K562 (cell line): ENCODE data around the gene UTS2R. TPM values are rescaled to one million over a fixed set of nuclear protein-coding genes. Genes with fewer than 3 reads are reported as not detected.

Experiments used
- CAMTA2 ChIP-seq: fragments of 250-450 bp; sonication (Bioruptor Pico); conservative IDR thresholded peaks from 2 replicates; pipeline ENCODE4 v1.5.1; 2022
- DPF2 ChIP-seq: fragments of 450-650 bp; IDR thresholded peaks from 2 replicates; pipeline ENCODE4 v1.6.1; 2016
- ELF1 ChIP-seq: fragments of 200-800 bp; sonication (Bioruptor generic); IDR thresholded peaks from 2 replicates; pipeline ENCODE4 v1.6.1; 2016; ENCODE audit warnings: missing genetic modification characterization, missing compliant biosample characterization
- GTF3C2 ChIP-seq: IDR thresholded peaks from 3 replicates; pipeline ENCODE4 v1.6.1; 2011; ENCODE audit warnings: borderline replicate concordance, mild to moderate bottlenecking, moderate library complexity; ENCODE audit not compliant: insufficient read length; ENCODE audit errors: extremely low read depth
- HINFP ChIP-seq: fragments of 450-650 bp; conservative IDR thresholded peaks from 2 replicates; pipeline ENCODE4 v1.6.1; 2016; ENCODE audit warnings: missing genetic modification characterization, low read depth, mild to moderate bottlenecking, control low read depth, missing compliant biosample characterization
- MCM2 ChIP-seq: fragments of 450-650 bp; IDR thresholded peaks from 2 replicates; pipeline ENCODE4 v1.6.1; 2017; ENCODE audit warnings: low read depth, mild to moderate bottlenecking
- MNT ChIP-seq, 2 experiments: fragments of 450-650 bp; conservative IDR thresholded peaks; 2 replicates each; pipeline ENCODE4 v1.6.1; 2017; ENCODE audit warnings: mild to moderate bottlenecking in 2 of 2, moderate library complexity in 2 of 2
- NFRKB ChIP-seq: fragments of 450-650 bp; IDR thresholded peaks from 2 replicates; pipeline ENCODE4 v1.6.1; 2016; ENCODE audit warnings: low read depth
- POLR3G ChIP-seq: IDR thresholded peaks from 2 replicates; pipeline ENCODE4 v1.6.1; 2011; ENCODE audit not compliant: insufficient read length, insufficient replicate concordance; ENCODE audit errors: extremely low read depth
- STAG1 ChIP-seq: sonication (generic); formaldehyde crosslinking; IDR thresholded peaks from 2 replicates; pipeline ENCODE4 v1.5.0; 2020; ENCODE audit warnings: missing genetic modification reagents, borderline replicate concordance
- ZBTB9 ChIP-seq: fragments of 450-650 bp; formaldehyde crosslinking; IDR thresholded peaks from 2 replicates; pipeline ENCODE4 v1.4.0; 2020; ENCODE audit warnings: mild to moderate bottlenecking, moderate library complexity
- ZNF224 ChIP-seq: sonication (generic); formaldehyde crosslinking; IDR thresholded peaks from 2 replicates; pipeline ENCODE4 v1.8.0; 2022; ENCODE audit warnings: mild to moderate bottlenecking, missing genetic modification reagents
- ZNF79 ChIP-seq: fragments of 250-450 bp; sonication (Bioruptor Pico); IDR thresholded peaks from 2 replicates; pipeline ENCODE4 v1.4.0; 2020; ENCODE audit warnings: low read depth, mild to moderate bottlenecking, moderate library complexity
- polyA plus RNA-seq, 8 experiments: library from polyadenylated mRNA; depleted of rRNA in 4 of 8; stranded (reverse) in 5 of 8; unstranded in 3 of 8; fragments of >200 nt; fragmentation: Nextera tagmentation in 2 of 8; fragmentation: Illumina TruSeq in 1 of 8; extraction: Ambion mirVana in 2 of 8; extraction: Trizol in 1 of 8; gene quantifications; 2 replicates each; pipeline versions ENCODE4 v1.2.1 to v1.2.3, GENCODE V29; 2011 to 2014; ENCODE audit warnings: inconsistent platforms in 1 of 8, missing spikeins in 1 of 8
- total RNA-seq, 7 experiments: library from RNA; depleted of rRNA in 6 of 7; stranded (reverse); fragments of >200 nt in 6 of 7; fragmentation: Illumina TruSeq in 2 of 7; extraction: Trizol in 2 of 7; gene quantifications; 2 replicates each; pipeline versions ENCODE4 v1.2.1 to v1.2.3, GENCODE V29; 2011 to 2021; ENCODE audit warnings: low replicate concordance in 1 of 7

UTS2R gene
- total and polyA plus RNA-seq, 9 of the 15 experiments (the other 6 are each of a cell fraction or from before 2014, with no cell fraction given): 0.22 TPM; not detected in 8

GRCh38 chr17:82344175-82344907, 27.2 kb upstream of the UTS2R start (continued):
- TF ChIP-seq GTF3C2 (no peak), CAMTA2 (CRISPR knock-in tag) (no peak), NFRKB (peak; percentile 32), HINFP (tag) (no peak), POLR3G (no peak), MCM2 (no peak), STAG1 (CRISPR knock-in tag) (peak; percentile 24; the same call in 1 of the 2 replicates), ELF1 (tag) (no peak), ZNF79 (CRISPR knock-in tag) (no peak), ZNF224 (no peak), MNT (conservative IDR thresholded peaks at IDR 0.05) (no peak), DPF2 (no peak), ZBTB9 (CRISPR knock-in tag) (peak; percentile 70; the same call in 1 of the 2 replicates)
